ENCODE data around the gene GRIP2.

Gene GRIP2

GRCh38 chr3:14481646-14482036, 58.5 kb downstream of the GRIP2 start:
- DNase-seq, result no peak

- DNase-seq, result no peak
Measured at GRCh38 chr3:14481018-14481645, 59.0 kb downstream of the GRIP2 start.

GRCh38 chr3:14480207-14481017, 59.7 kb downstream of the GRIP2 start:
- no peak for DNase-seq

- no peak for DNase-seq
Measured at GRCh38 chr3:14479591-14479990, 60.6 kb downstream of the GRIP2 start.

GRCh38 chr3:14478956-14479550, 61.1 kb downstream of the GRIP2 start:
- DNase-seq, result no peak

GRCh38 chr3:14477311-14477935, 62.7 kb downstream of the GRIP2 start:
- no peak for DNase-seq

- DNase-seq, result no peak
Measured at GRCh38 chr3:14476583-14477265, 63.4 kb downstream of the GRIP2 start.

GRCh38 chr3:14475621-14476020, 64.5 kb downstream of the GRIP2 start:
- no peak for DNase-seq

GRCh38 chr3:14474363-14475081, 65.6 kb downstream of the GRIP2 start:
- no peak for DNase-seq

GRCh38 chr3:14473411-14473891, 66.7 kb downstream of the GRIP2 start:
- DNase-seq, result no peak

GRCh38 chr3:14472471-14473351, 67.4 kb downstream of the GRIP2 start:
- no peak for DNase-seq

- no peak for DNase-seq
Measured at GRCh38 chr3:14471690-14472089, 68.5 kb downstream of the GRIP2 start.

- DNase-seq, result no peak
Measured at GRCh38 chr3:14471016-14471415, 69.1 kb downstream of the GRIP2 start.

- DNase-seq, result no peak
Measured at GRCh38 chr3:14470461-14470860, 69.7 kb downstream of the GRIP2 start.

GRCh38 chr3:14468621-14468981, 71.5 kb downstream of the GRIP2 start:
- no peak for DNase-seq

GRCh38 chr3:14467814-14468620, 72.1 kb downstream of the GRIP2 start:
- peak; percentile 3 for DNase-seq

- DNase-seq, result no peak
Measured at GRCh38 chr3:14466179-14466903, 73.8 kb downstream of the GRIP2 start.

- DNase-seq, result no peak
Measured at GRCh38 chr3:14465425-14465824, 74.7 kb downstream of the GRIP2 start.

- no peak for DNase-seq
Measured at GRCh38 chr3:14464521-14464920, 75.6 kb downstream of the GRIP2 start.

- no peak for DNase-seq
Measured at GRCh38 chr3:14464141-14464465, 76.0 kb downstream of the GRIP2 start.

Data from NCI-H748 treated with DMSO at 0.1 percent for 48 hours (cell line).